ENCODE measurements around the gene SHLD1. TPM values are rescaled to one million over a fixed set of nuclear protein-coding genes. Genes with fewer than 3 reads are reported as not detected.

SHLD1 gene
- total RNA-seq, 1 experiment from 2014 or later = 2.4 TPM

DNA sequence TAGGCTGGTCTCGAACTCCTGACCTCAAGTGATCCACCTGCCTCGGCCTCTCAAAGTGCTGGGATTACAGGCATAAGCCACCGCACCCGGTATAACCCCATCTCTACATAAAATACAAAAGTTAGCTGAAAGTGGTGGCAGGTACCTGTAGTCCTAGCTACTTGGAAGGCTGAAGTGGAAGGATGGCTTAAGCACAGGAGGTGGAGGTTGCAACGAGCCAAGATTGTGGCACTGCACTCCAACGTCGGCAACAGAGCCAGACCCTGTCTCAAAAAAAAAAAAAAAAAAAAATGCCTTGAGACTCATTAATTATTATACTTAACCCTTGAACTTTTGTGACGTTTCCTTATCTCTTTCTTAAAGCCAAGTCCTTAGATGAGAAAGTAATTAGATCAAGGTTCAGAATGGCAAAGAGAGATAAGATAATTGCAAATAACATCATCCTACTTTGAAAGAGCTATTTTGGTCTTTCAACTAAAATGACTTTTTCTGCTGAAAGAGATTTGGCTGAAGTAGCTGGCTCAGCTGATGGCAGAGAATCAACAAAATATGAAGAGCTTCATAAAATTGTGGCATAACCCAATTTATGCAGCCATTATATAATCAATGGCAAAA is 4.7 kb upstream of the SHLD1 start:
- ChIA-PET CTCF (no interaction called here), POLR2A (no interaction called here), RAD21 (ENCODE audit: low non-redundant PET in 1 of 2, low total read pairs in 2 of 2, uncharacterized antibody in 2 of 2, unreplicated experiment in 2 of 2) (no interaction called here)
- no peaks in the 10 kb centered on the region for H3K27me3 ChIP-seq (ENCODE audit: insufficient read depth, low read length)
- no peaks in the 10 kb centered on the region for H3K9me2 ChIP-seq (ENCODE audit: insufficient read depth)
- H3K4me1 ChIP-seq (ENCODE audit: control insufficient read depth in 1 of 2, insufficient read depth in 2 of 2, low read length in 2 of 2) = peaks cover 0 to 7% of the 10 kb centered on the region in 2 experiments; a peak in 2 of 4 replicates
- H4K20me1 ChIP-seq (ENCODE audit: insufficient read depth) = no peaks in the 10 kb centered on the region
- H3K27ac ChIP-seq (ENCODE audit: low read depth, low read length) = no peak overlapping the region
- DNase-seq (ENCODE audit: low read depth, low spot score) = no peak
- H2AFZ ChIP-seq (ENCODE audit: low read depth, low read length, poor library complexity, severe bottlenecking) = no peak overlapping the region
- ATAC-seq = no peak
- intact Hi-C loops (cut with micrococcal nuclease) = no loop called here
- no peak overlapping the region for H3K4me3 ChIP-seq (replicated peaks in 1 of 2; ENCODE audit: low read depth in 1 of 2, low read length in 2 of 2)
- no TSS peak for BruUV-seq (replicated peaks)
- H3K36me3 ChIP-seq (ENCODE audit: control insufficient read depth in 1 of 2, insufficient read depth in 2 of 2, low read length in 2 of 2) = no peaks in the 10 kb centered on the region
- no peak for TF ChIP-seq EZH2 (IDR thresholded peaks at IDR 0.05)
- TF ChIP-seq, protein P1, sequence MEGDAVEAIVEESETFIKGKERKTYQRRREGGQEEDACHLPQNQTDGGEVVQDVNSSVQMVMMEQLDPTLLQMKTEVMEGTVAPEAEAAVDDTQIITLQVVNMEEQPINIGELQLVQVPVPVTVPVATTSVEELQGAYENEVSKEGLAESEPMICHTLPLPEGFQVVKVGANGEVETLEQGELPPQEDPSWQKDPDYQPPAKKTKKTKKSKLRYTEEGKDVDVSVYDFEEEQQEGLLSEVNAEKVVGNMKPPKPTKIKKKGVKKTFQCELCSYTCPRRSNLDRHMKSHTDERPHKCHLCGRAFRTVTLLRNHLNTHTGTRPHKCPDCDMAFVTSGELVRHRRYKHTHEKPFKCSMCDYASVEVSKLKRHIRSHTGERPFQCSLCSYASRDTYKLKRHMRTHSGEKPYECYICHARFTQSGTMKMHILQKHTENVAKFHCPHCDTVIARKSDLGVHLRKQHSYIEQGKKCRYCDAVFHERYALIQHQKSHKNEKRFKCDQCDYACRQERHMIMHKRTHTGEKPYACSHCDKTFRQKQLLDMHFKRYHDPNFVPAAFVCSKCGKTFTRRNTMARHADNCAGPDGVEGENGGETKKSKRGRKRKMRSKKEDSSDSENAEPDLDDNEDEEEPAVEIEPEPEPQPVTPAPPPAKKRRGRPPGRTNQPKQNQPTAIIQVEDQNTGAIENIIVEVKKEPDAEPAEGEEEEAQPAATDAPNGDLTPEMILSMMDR (IDR thresholded peaks at IDR 0.05 in 2 of 3, conservative IDR thresholded peaks at IDR 0.05 in 1 of 3; ENCODE audit: borderline replicate concordance in 1 of 3, insufficient read depth in 1 of 3, low read depth in 2 of 3, low read length in 2 of 3) = no peak
- no peak overlapping the region for H3K9ac ChIP-seq (ENCODE audit: low read length)
- no peak overlapping the region for H3K4me2 ChIP-seq (ENCODE audit: low read length)
- no peaks in the 10 kb centered on the region for H3K9me3 ChIP-seq (ENCODE audit: control insufficient read depth in 1 of 2, insufficient read depth in 1 of 2, low read depth in 1 of 2, low read length in 2 of 2)
- no peaks in the 10 kb centered on the region for H3K79me2 ChIP-seq (ENCODE audit: insufficient read depth, low read length)

- ATAC-seq = no peak
- DNase-seq (ENCODE audit: low read depth, low spot score) = no peak
- Histone ChIP-seq H3K79me2 (ENCODE audit: insufficient read depth, low read length) (no peaks in the 10 kb centered on the region), H4K20me1 (ENCODE audit: insufficient read depth) (no peaks in the 10 kb centered on the region), H3K9me3 (ENCODE audit: control insufficient read depth in 1 of 2, insufficient read depth in 1 of 2, low read depth in 1 of 2, low read length in 2 of 2) (no peaks in the 10 kb centered on the region), H3K9ac (ENCODE audit: low read length) (no peak overlapping the region), H2AFZ (ENCODE audit: low read depth, low read length, poor library complexity, severe bottlenecking) (no peak overlapping the region), H3K27ac (ENCODE audit: low read depth, low read length) (no peak overlapping the region), H3K4me3 (replicated peaks in 1 of 2; ENCODE audit: low read depth in 1 of 2, low read length in 2 of 2) (no peak overlapping the region), H3K4me2 (ENCODE audit: low read length) (no peak overlapping the region), H3K36me3 (ENCODE audit: control insufficient read depth in 1 of 2, insufficient read depth in 2 of 2, low read length in 2 of 2) (no peaks in the 10 kb centered on the region), H3K27me3 (ENCODE audit: insufficient read depth, low read length) (no peaks in the 10 kb centered on the region), H3K9me2 (ENCODE audit: insufficient read depth) (no peaks in the 10 kb centered on the region), H3K4me1 (ENCODE audit: control insufficient read depth in 1 of 2, insufficient read depth in 2 of 2, low read length in 2 of 2) (peaks cover 0 to 12% of the 10 kb centered on the region in 2 experiments; a peak in 2 of 4 replicates)
- intact Hi-C loops (cut with micrococcal nuclease) = no loop called here
- BruUV-seq (replicated peaks) = no TSS peak
- POLR2A ChIA-PET = no interaction called here
- RAD21 ChIA-PET (ENCODE audit: low non-redundant PET in 1 of 2, low total read pairs in 2 of 2, uncharacterized antibody in 2 of 2, unreplicated experiment in 2 of 2) = no interaction called here
- CTCF ChIA-PET = no interaction called here
- no peak for TF ChIP-seq POLR2AphosphoS5 (IDR thresholded peaks at IDR 0.05; ENCODE audit: low read depth, low read length)
- no peak for TF ChIP-seq JUND (IDR thresholded peaks at IDR 0.05)
- TF ChIP-seq, protein P2, sequence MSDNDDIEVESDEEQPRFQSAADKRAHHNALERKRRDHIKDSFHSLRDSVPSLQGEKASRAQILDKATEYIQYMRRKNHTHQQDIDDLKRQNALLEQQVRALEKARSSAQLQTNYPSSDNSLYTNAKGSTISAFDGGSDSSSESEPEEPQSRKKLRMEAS (IDR thresholded peaks at IDR 0.05) = no peak
- TF ChIP-seq, protein P3, sequence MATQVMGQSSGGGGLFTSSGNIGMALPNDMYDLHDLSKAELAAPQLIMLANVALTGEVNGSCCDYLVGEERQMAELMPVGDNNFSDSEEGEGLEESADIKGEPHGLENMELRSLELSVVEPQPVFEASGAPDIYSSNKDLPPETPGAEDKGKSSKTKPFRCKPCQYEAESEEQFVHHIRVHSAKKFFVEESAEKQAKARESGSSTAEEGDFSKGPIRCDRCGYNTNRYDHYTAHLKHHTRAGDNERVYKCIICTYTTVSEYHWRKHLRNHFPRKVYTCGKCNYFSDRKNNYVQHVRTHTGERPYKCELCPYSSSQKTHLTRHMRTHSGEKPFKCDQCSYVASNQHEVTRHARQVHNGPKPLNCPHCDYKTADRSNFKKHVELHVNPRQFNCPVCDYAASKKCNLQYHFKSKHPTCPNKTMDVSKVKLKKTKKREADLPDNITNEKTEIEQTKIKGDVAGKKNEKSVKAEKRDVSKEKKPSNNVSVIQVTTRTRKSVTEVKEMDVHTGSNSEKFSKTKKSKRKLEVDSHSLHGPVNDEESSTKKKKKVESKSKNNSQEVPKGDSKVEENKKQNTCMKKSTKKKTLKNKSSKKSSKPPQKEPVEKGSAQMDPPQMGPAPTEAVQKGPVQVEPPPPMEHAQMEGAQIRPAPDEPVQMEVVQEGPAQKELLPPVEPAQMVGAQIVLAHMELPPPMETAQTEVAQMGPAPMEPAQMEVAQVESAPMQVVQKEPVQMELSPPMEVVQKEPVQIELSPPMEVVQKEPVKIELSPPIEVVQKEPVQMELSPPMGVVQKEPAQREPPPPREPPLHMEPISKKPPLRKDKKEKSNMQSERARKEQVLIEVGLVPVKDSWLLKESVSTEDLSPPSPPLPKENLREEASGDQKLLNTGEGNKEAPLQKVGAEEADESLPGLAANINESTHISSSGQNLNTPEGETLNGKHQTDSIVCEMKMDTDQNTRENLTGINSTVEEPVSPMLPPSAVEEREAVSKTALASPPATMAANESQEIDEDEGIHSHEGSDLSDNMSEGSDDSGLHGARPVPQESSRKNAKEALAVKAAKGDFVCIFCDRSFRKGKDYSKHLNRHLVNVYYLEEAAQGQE (IDR thresholded peaks at IDR 0.05; ENCODE audit: low read depth) = no peak
- TF ChIP-seq ELF1 (IDR thresholded peaks at IDR 0.05; ENCODE audit: borderline replicate concordance, low read depth) = no peak
- no peak for TF ChIP-seq ZNF274 (IDR thresholded peaks at IDR 0.05; ENCODE audit: low read depth, low read length)
- no peak for TF ChIP-seq FOSL1 (IDR thresholded peaks at IDR 0.05; ENCODE audit: low read depth)
- no peak for TF ChIP-seq POLR2A (IDR thresholded peaks at IDR 0.05; ENCODE audit: borderline replicate concordance, extremely low read depth, insufficient read depth, insufficient read length)
- TF ChIP-seq, protein P1 (IDR thresholded peaks at IDR 0.05 in 2 of 3, conservative IDR thresholded peaks at IDR 0.05 in 1 of 3; ENCODE audit: borderline replicate concordance in 1 of 3, insufficient read depth in 1 of 3, low read depth in 2 of 3, low read length in 2 of 3) = no peak
- TF ChIP-seq TCF7L2 (IDR thresholded peaks at IDR 0.05; ENCODE audit: borderline replicate concordance, extremely low read depth, insufficient read depth, insufficient read length) = no peak
These were observed 4.1 kb upstream of the SHLD1 start for GRCh38 chr20:5746064-5746463.

Measured in HCT116 (cell line).